HepG2 (cell line): Measurements from ENCODE around the gene KCTD5. TPM values are rescaled to one million over a fixed set of nuclear protein-coding genes. Genes with fewer than 3 reads are reported as not detected.

Source experiments
- FOXA3 ChIP-seq: IDR thresholded peaks from 2 replicates; pipeline ENCODE4 v1.6.1; 2016; ENCODE audit warnings: missing genetic modification reagents, missing compliant biosample characterization
- GLI4 ChIP-seq: sonication (generic); formaldehyde crosslinking; IDR thresholded peaks from 2 replicates; pipeline ENCODE4 v1.5.1; 2020; ENCODE audit warnings: missing genetic modification reagents, mild to moderate bottlenecking, moderate library complexity, borderline replicate concordance
- HOXA5 ChIP-seq: sonication (generic); formaldehyde crosslinking; IDR thresholded peaks from 2 replicates; pipeline ENCODE4 v1.4.0; 2020; ENCODE audit warnings: missing genetic modification reagents
- HOXA7 ChIP-seq: sonication (generic); formaldehyde crosslinking; IDR thresholded peaks from 2 replicates; pipeline ENCODE4 v1.8.1; 2022; ENCODE audit warnings: mild to moderate bottlenecking, missing genetic modification reagents, moderate library complexity
- MAZ ChIP-seq, 2 experiments: sonication (generic) in 1 of 2; formaldehyde crosslinking in 1 of 2; IDR thresholded peaks; 2 replicates each; pipeline versions ENCODE4 v1.5.0 to v1.6.1; 2012 to 2020; ENCODE audit warnings: low read depth in 2 of 2, mild to moderate bottlenecking in 2 of 2, borderline replicate concordance in 1 of 2, improper control_type of control experiment in 1 of 2, low read length in 1 of 2, missing genetic modification reagents in 1 of 2, moderate library complexity in 1 of 2
- MED1 ChIP-seq: sonication (generic); formaldehyde crosslinking; IDR thresholded peaks from 2 replicates; pipeline ENCODE4 v1.4.0; 2020; ENCODE audit warnings: missing genetic modification reagents
- NCOA5 ChIP-seq: sonication (generic); formaldehyde crosslinking; IDR thresholded peaks from 2 replicates; pipeline ENCODE4 v1.4.0; 2020; ENCODE audit warnings: missing genetic modification reagents
- RBM22 ChIP-seq: fragments of 200-400 bp; formaldehyde crosslinking; optimal IDR thresholded peaks from 2 replicates; pipeline ENCODE3; 2017; ENCODE audit warnings: mild to moderate bottlenecking, low read length, moderate library complexity
- SMARCC2 ChIP-seq: fragments of 450-650 bp; IDR thresholded peaks from 2 replicates; pipeline ENCODE4 v1.6.1; 2017; ENCODE audit warnings: antibody characterized with exemption, mild to moderate bottlenecking
- SMC3 ChIP-seq: IDR thresholded peaks from 2 replicates; pipeline ENCODE4 v1.6.1; 2011; ENCODE audit warnings: low read length, improper control_type of control experiment
- SNAI1 ChIP-seq: sonication (generic); formaldehyde crosslinking; IDR thresholded peaks from 2 replicates; pipeline ENCODE4 v1.5.0; 2020; ENCODE audit warnings: mild to moderate bottlenecking, missing genetic modification reagents, borderline replicate concordance
- SOX13 ChIP-seq, 3 experiments: fragments of 450-650 bp in 1 of 3; sonication (generic) in 1 of 3; formaldehyde crosslinking in 1 of 3; IDR thresholded peaks in 2 of 3; conservative IDR thresholded peaks in 1 of 3; 2 replicates each; pipeline versions ENCODE4 v1.5.0 to v1.6.1; 2016 to 2020; ENCODE audit warnings: antibody characterized with exemption in 1 of 3, mild to moderate bottlenecking in 1 of 3, missing compliant biosample characterization in 1 of 3, missing genetic modification reagents in 1 of 3, moderate library complexity in 1 of 3
- SSRP1 ChIP-seq: IDR thresholded peaks from 2 replicates; pipeline ENCODE4 v1.6.1; 2016; ENCODE audit warnings: control low read depth
- ZBTB38 ChIP-seq: sonication (generic); formaldehyde crosslinking; IDR thresholded peaks from 2 replicates; pipeline ENCODE4 v1.5.1; 2020; ENCODE audit warnings: mild to moderate bottlenecking, missing genetic modification reagents
- ZNF263 ChIP-seq: sonication (generic); formaldehyde crosslinking; IDR thresholded peaks from 2 replicates; pipeline ENCODE4 v1.4.0; 2020; ENCODE audit warnings: missing genetic modification reagents
- ZNF652 ChIP-seq: IDR thresholded peaks from 2 replicates; pipeline ENCODE4 v1.6.1; 2016; ENCODE audit warnings: low read depth, borderline replicate concordance
- ZNF678 ChIP-seq: sonication (generic); formaldehyde crosslinking; IDR thresholded peaks from 2 replicates; pipeline ENCODE4 v1.4.0; 2020; ENCODE audit warnings: mild to moderate bottlenecking, missing genetic modification reagents
- ZZZ3 ChIP-seq: sonication (generic); formaldehyde crosslinking; IDR thresholded peaks from 2 replicates; pipeline ENCODE4 v1.4.0; 2020; ENCODE audit warnings: missing genetic modification reagents, mild to moderate bottlenecking, borderline replicate concordance
- polyA plus RNA-seq, 8 experiments: library from polyadenylated mRNA; depleted of rRNA in 3 of 8; stranded (reverse) in 7 of 8; unstranded in 1 of 8; fragments of >200 nt; fragmentation: Illumina TruSeq in 4 of 8; extraction: Trizol in 4 of 8; gene quantifications; 2 replicates each; pipeline versions ENCODE4 v1.2.1 to v1.2.3, GENCODE V29; 2011 to 2016; ENCODE audit warnings: low read depth in 4 of 8, missing spikeins in 1 of 8, mixed read lengths in 1 of 8; ENCODE audit not compliant: insufficient read depth in 1 of 8
- total RNA-seq, 5 experiments: library from RNA; depleted of rRNA; stranded (reverse); fragments of >200 nt; fragmentation: Illumina TruSeq; extraction: Trizol; gene quantifications; 2 replicates each; pipeline ENCODE4 v1.2.3, GENCODE V29; 2016; ENCODE audit warnings: low read depth in 1 of 5
- TF ChIP-seq, protein P1 (sequence below): sonication (generic); formaldehyde crosslinking; IDR thresholded peaks from 2 replicates; pipeline ENCODE4 v1.4.0; 2020; ENCODE audit warnings: low read depth, mild to moderate bottlenecking, missing genetic modification reagents
- TF ChIP-seq, protein P2 (sequence below): IDR thresholded peaks from 2 replicates; pipeline ENCODE4 v1.6.1; 2016; ENCODE audit warnings: low read depth, borderline replicate concordance
- TF ChIP-seq, protein P3 (sequence below): sonication (generic); formaldehyde crosslinking; IDR thresholded peaks from 2 replicates; pipeline ENCODE4 v1.8.0; 2022; ENCODE audit warnings: mild to moderate bottlenecking, missing genetic modification reagents, borderline replicate concordance
- TF ChIP-seq, protein P4 (sequence below): sonication (generic); formaldehyde crosslinking; IDR thresholded peaks from 2 replicates; pipeline ENCODE4 v1.8.0; 2023; ENCODE audit warnings: mild to moderate bottlenecking, missing genetic modification reagents
- TF ChIP-seq, protein P5 (sequence below): sonication (generic); formaldehyde crosslinking; IDR thresholded peaks from 2 replicates; pipeline ENCODE4 v1.4.0; 2020; ENCODE audit warnings: mild to moderate bottlenecking, missing genetic modification reagents

Gene KCTD5
- total and polyA plus RNA-seq, 2 of the 13 experiments (the other 11 are each of a cell fraction or from before 2014, with no cell fraction given) = 25.4 to 29.8 TPM

DNA sequence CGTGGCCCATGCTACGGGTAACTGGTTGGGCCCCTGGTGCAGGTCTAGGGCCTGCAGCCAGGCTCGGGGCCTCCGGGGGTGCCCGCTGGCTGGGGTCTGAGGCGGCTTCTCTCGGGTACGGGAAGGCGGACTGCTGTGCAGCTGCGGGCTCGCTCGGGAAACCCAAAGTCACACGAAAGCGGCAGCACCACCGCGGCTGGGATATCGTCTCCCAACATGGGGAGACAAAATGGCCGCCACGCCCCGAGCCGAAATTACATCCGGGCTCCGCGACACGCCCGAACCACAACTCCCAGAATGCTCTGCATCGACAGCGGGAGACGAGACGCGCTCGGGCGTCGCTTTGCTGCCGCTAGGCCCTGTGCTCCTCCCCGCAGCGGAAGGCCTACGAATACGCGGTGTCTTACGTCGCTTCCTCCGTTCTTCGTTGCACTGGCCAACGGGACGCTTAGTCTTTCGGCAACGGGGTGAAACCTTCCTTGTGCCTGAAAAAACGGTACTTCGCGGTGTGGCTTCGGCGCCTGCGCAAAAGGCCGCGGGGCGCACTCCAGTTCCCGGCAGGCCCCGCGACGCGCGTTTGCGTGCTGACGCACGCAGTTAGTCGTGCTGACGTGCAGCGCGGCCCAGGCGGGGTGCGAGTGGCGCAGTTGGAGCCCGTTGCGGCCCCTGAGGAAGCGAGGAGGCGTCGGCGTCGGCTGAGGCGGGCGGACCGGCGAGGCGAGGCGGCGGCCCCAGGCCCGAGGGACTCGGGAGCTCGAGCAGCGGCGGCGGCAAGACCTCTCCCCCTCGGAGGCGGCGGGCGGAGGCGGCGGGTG, 69.9 kb downstream of the KCTD5 start, which contains the start of gene SRRM2 (continued):
- TF ChIP-seq, protein P1, sequence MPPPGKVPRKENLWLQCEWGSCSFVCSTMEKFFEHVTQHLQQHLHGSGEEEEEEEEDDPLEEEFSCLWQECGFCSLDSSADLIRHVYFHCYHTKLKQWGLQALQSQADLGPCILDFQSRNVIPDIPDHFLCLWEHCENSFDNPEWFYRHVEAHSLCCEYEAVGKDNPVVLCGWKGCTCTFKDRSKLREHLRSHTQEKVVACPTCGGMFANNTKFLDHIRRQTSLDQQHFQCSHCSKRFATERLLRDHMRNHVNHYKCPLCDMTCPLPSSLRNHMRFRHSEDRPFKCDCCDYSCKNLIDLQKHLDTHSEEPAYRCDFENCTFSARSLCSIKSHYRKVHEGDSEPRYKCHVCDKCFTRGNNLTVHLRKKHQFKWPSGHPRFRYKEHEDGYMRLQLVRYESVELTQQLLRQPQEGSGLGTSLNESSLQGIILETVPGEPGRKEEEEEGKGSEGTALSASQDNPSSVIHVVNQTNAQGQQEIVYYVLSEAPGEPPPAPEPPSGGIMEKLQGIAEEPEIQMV = no peak
- no peak for TF ChIP-seq SMARCC2
- TF ChIP-seq, protein P2, sequence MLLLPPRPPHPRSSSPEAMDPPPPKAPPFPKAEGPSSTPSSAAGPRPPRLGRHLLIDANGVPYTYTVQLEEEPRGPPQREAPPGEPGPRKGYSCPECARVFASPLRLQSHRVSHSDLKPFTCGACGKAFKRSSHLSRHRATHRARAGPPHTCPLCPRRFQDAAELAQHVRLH = no peak
- TF ChIP-seq SOX13 (IDR thresholded peaks at IDR 0.05) = no peak
- peak in 1 of 2 experiments; percentile 12; a peak in 1 of 4 replicates for TF ChIP-seq SOX13 (CRISPR knock-in tag; conservative IDR thresholded peaks at IDR 0.05 in 1 of 2, IDR thresholded peaks at IDR 0.05 in 1 of 2)
- TF ChIP-seq RBM22 = peak; percentile 21
- peak; percentile 69; the same call in 1 of the 2 replicates for TF ChIP-seq ZNF678 (CRISPR knock-in tag)
- peak; percentile 80; the same call in 1 of the 2 replicates for TF ChIP-seq GLI4 (CRISPR knock-in tag)
- peak; percentile 89 for TF ChIP-seq ZZZ3
- TF ChIP-seq, protein P3, sequence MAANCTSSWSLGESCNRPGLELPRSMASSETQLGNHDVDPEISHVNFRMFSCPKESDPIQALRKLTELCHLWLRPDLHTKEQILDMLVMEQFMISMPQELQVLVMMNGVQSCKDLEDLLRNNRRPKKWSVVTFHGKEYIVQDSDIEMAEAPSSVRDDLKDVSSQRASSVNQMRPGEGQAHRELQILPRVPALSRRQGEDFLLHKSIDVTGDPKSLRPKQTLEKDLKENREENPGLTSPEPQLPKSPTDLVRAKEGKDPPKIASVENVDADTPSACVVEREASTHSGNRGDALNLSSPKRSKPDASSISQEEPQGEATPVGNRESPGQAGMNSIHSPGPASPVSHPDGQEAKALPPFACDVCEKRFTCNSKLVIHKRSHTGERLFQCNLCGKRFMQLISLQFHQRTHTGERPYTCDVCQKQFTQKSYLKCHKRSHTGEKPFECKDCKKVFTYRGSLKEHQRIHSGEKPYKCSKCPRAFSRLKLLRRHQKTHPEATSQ = no peak
- 0 out of 2 replicates have a peak, but pooled peaks have one; percentile 7 for TF ChIP-seq MAZ (IDR thresholded peaks at IDR 0.05; ENCODE audit: borderline replicate concordance, low read depth, low read length)
- TF ChIP-seq MAZ (CRISPR knock-in tag; IDR thresholded peaks at IDR 0.05; ENCODE audit: low read depth) = peak; percentile 92; the same call in 1 of the 2 replicates
- TF ChIP-seq SNAI1 (CRISPR knock-in tag) = no peak
- TF ChIP-seq, protein P4, sequence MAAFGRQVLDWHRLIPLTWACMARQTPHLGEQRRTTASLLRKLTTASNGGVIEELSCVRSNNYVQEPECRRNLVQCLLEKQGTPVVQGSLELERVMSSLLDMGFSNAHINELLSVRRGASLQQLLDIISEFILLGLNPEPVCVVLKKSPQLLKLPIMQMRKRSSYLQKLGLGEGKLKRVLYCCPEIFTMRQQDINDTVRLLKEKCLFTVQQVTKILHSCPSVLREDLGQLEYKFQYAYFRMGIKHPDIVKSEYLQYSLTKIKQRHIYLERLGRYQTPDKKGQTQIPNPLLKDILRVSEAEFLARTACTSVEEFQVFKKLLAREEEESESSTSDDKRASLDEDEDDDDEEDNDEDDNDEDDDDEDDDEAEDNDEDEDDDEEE (CRISPR knock-in tag) = peak; percentile 58; the same call in 1 of the 2 replicates
- no peak for TF ChIP-seq ZBTB38 (CRISPR knock-in tag)
- TF ChIP-seq, protein P5, sequence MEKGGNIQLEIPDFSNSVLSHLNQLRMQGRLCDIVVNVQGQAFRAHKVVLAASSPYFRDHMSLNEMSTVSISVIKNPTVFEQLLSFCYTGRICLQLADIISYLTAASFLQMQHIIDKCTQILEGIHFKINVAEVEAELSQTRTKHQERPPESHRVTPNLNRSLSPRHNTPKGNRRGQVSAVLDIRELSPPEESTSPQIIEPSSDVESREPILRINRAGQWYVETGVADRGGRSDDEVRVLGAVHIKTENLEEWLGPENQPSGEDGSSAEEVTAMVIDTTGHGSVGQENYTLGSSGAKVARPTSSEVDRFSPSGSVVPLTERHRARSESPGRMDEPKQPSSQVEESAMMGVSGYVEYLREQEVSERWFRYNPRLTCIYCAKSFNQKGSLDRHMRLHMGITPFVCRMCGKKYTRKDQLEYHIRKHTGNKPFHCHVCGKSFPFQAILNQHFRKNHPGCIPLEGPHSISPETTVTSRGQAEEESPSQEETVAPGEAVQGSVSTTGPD (CRISPR knock-in tag) = no peak; the same call in 1 of the 2 replicates
- TF ChIP-seq HOXA5 (CRISPR knock-in tag) = peak; percentile 5
- no peak for TF ChIP-seq SSRP1 (CRISPR knock-in tag)
- peak; percentile 8 for TF ChIP-seq FOXA3 (CRISPR knock-in tag)
- no peak for TF ChIP-seq ZNF263 (CRISPR knock-in tag)
- TF ChIP-seq SMC3 = no peak
- no peak for TF ChIP-seq HOXA7 (CRISPR knock-in tag)
- no peak for TF ChIP-seq NCOA5
- TF ChIP-seq MED1 = peak; percentile 45; the same call in 1 of the 2 replicates
- no peak for TF ChIP-seq ZNF652 (CRISPR knock-in tag)
